GM23338 (cell line): ENCODE measurements around the gene PNKP. TPM values are rescaled to one million over a fixed set of nuclear protein-coding genes. Genes with fewer than 3 reads are reported as not detected.

Source experiments
- ATAC-seq: fragments of 200-7000 bp; cut with Tn5 transposase; 3 replicates; pipeline ENCODE4 v1.9.1; 2020
- DNase-seq: peaks from one replicate; pipeline ENCODE4 v3.0.0-alpha.2; 2015; ENCODE audit warnings: low spot score
- H2AFZ ChIP-seq: fragments of 200-600 bp; sonication (generic); 2 replicates; pipeline ENCODE4 v1.8.0; 2016; ENCODE audit warnings: antibody characterized with exemption, mild to moderate bottlenecking, moderate library complexity
- H3F3A ChIP-seq: fragments of 200-600 bp; sonication (generic); replicated peaks from 2 replicates; pipeline ENCODE4 v1.8.0; 2017; ENCODE audit warnings: antibody characterized with exemption, mixed run types, low read depth
- H3K27ac ChIP-seq: fragments of 200-600 bp; sonication (generic); 2 replicates; pipeline ENCODE4 v1.6.1; 2016; ENCODE audit warnings: low read depth
- H3K27me3 ChIP-seq: fragments of 200-600 bp; sonication (generic); 2 replicates; pipeline ENCODE4 v1.8.0; 2016; ENCODE audit warnings: mild to moderate bottlenecking, mixed run types, moderate library complexity; ENCODE audit not compliant: insufficient read depth
- H3K36me3 ChIP-seq: fragments of 200-600 bp; sonication (generic); 2 replicates; pipeline ENCODE4 v1.8.0; 2016; ENCODE audit warnings: mild to moderate bottlenecking; ENCODE audit not compliant: insufficient read depth
- H3K4me1 ChIP-seq: fragments of 200-600 bp; sonication (generic); 2 replicates; pipeline ENCODE4 v1.8.0; 2016; ENCODE audit warnings: mild to moderate bottlenecking, moderate library complexity; ENCODE audit not compliant: insufficient read depth
- H3K4me2 ChIP-seq: fragments of 200-600 bp; sonication (generic); 2 replicates; pipeline ENCODE4 v1.7.1; 2017; ENCODE audit warnings: mixed run types
- H3K4me3 ChIP-seq: fragments of 200-600 bp; sonication (generic); 2 replicates; pipeline ENCODE4 v1.6.1; 2016; ENCODE audit warnings: mixed run types
- H3K79me2 ChIP-seq: fragments of 200-600 bp; sonication (generic); replicated peaks from 2 replicates; pipeline ENCODE4 v1.8.0; 2017; ENCODE audit warnings: mild to moderate bottlenecking; ENCODE audit not compliant: insufficient read depth
- H3K9me2 ChIP-seq: fragments of 200-600 bp; sonication (generic); 2 replicates; pipeline ENCODE4 v1.8.0; 2017; ENCODE audit not compliant: insufficient read depth
- H4K20me1 ChIP-seq: fragments of 200-600 bp; sonication (generic); replicated peaks from 2 replicates; pipeline ENCODE4 v1.8.0; 2017; ENCODE audit warnings: mild to moderate bottlenecking; ENCODE audit not compliant: insufficient read depth
- H3K27ac Mint-ChIP-seq: 2 replicates; pipeline ENCODE4 v1.8.0; 2020; ENCODE audit warnings: inconsistent platforms, mild to moderate bottlenecking, moderate library complexity, mixed read lengths
- H3K27me3 Mint-ChIP-seq: 3 replicates; pipeline ENCODE4 v1.8.0; 2022; ENCODE audit warnings: low read depth, mild to moderate bottlenecking, moderate library complexity, mixed read lengths, inconsistent platforms; ENCODE audit not compliant: insufficient read depth, poor library complexity
- H3K36me3 Mint-ChIP-seq: 3 replicates; pipeline ENCODE4 v1.8.0; 2021; ENCODE audit warnings: low read depth, mild to moderate bottlenecking, inconsistent platforms, moderate library complexity, mixed read lengths
- H3K4me1 Mint-ChIP-seq: 3 replicates; pipeline ENCODE4 v1.8.0; 2020; ENCODE audit warnings: mild to moderate bottlenecking, inconsistent platforms, mixed read lengths
- H3K4me3 Mint-ChIP-seq: 3 replicates; pipeline ENCODE4 v1.8.0; 2021; ENCODE audit warnings: moderate library complexity, mild to moderate bottlenecking, inconsistent platforms, mixed read lengths
- H3K9me3 Mint-ChIP-seq: 3 replicates; pipeline ENCODE4 v1.8.0; 2020; ENCODE audit warnings: moderate library complexity, mild to moderate bottlenecking, inconsistent platforms, mixed read lengths
- CREB1 ChIP-seq: fragments of 250-450 bp; sonication (Bioruptor Pico); IDR thresholded peaks from 2 replicates; pipeline ENCODE4 v1.5.0; 2020; ENCODE audit warnings: low read depth, mild to moderate bottlenecking, moderate library complexity
- CTCF ChIP-seq, 2 experiments: fragments of 200-600 bp in 1 of 2; sonication (generic) in 1 of 2; conservative IDR thresholded peaks; 2 replicates each; pipeline versions ENCODE4 v1.5.1 to v1.6.1; 2016 to 2017; ENCODE audit warnings: antibody characterized with exemption in 2 of 2, low read depth in 2 of 2, mild to moderate bottlenecking in 2 of 2, moderate library complexity in 1 of 2
- ETS1 ChIP-seq: IDR thresholded peaks from 2 replicates; pipeline ENCODE4 v1.6.1; 2016; ENCODE audit warnings: antibody characterized with exemption
- EZH2 ChIP-seq: fragments of 200-600 bp; sonication (generic); IDR thresholded peaks from one replicate; pipeline ENCODE4 v1.8.0; 2017; ENCODE audit warnings: antibody characterized with exemption, mild to moderate bottlenecking, low read depth; ENCODE audit not compliant: unreplicated experiment
- EZH2phosphoT487 ChIP-seq: fragments of 200-600 bp; sonication (generic); IDR thresholded peaks from one replicate; pipeline ENCODE4 v1.8.1; 2018; ENCODE audit warnings: antibody characterized with exemption; ENCODE audit not compliant: unreplicated experiment
- JUNB ChIP-seq: IDR thresholded peaks from one replicate; pipeline ENCODE4 v1.6.1; 2016; ENCODE audit warnings: antibody characterized with exemption; ENCODE audit not compliant: unreplicated experiment
- NANOG ChIP-seq: IDR thresholded peaks from 2 replicates; pipeline ENCODE4 v1.6.1; 2016; ENCODE audit warnings: antibody characterized with exemption, borderline replicate concordance
- POLR2AphosphoS5 ChIP-seq: IDR thresholded peaks from 2 replicates; pipeline ENCODE4 v1.6.1; 2016; ENCODE audit warnings: antibody characterized with exemption, low read depth
- REST ChIP-seq: IDR thresholded peaks from one replicate; pipeline ENCODE4 v1.6.1; 2018; ENCODE audit warnings: antibody characterized with exemption; ENCODE audit not compliant: unreplicated experiment
- STAT1 ChIP-seq: IDR thresholded peaks from one replicate; pipeline ENCODE4 v1.6.1; 2016; ENCODE audit warnings: antibody characterized with exemption; ENCODE audit not compliant: unreplicated experiment
- ZNF114 ChIP-seq: fragments of 250-450 bp; sonication (Bioruptor Pico); IDR thresholded peaks from 2 replicates; pipeline ENCODE4 v1.5.0; 2020; ENCODE audit warnings: mild to moderate bottlenecking, moderate library complexity
- ZNF331 ChIP-seq: fragments of 250-450 bp; sonication (Bioruptor Pico); IDR thresholded peaks from 2 replicates; pipeline ENCODE4 v1.5.0; 2020; ENCODE audit warnings: low read depth, mild to moderate bottlenecking, moderate library complexity
- ZNF462 ChIP-seq: fragments of 250-450 bp; sonication (Bioruptor Pico); IDR thresholded peaks from 2 replicates; pipeline ENCODE4 v1.5.0; 2020; ENCODE audit warnings: mild to moderate bottlenecking, moderate library complexity
- polyA plus RNA-seq: library from polyadenylated mRNA; unstranded; fragments of >200 nt; fragmentation: Nextera tagmentation; extraction: Ambion mirVana; gene quantifications from 2 replicates; pipeline ENCODE4 v1.2.1, GENCODE V29; 2016
- total RNA-seq: library from RNA; depleted of rRNA; stranded (reverse); fragments of >200 nt; shearing (Covaris generic); gene quantifications from 2 replicates; pipeline ENCODE4 v1.2.3, GENCODE V29; 2014

PNKP gene
- total and polyA plus RNA-seq, 2 experiments from 2014 or later, result 99.6 to 109 TPM

- TF ChIP-seq CREB1 (CRISPR knock-in tag) (peak; percentile 72), ZNF114 (CRISPR knock-in tag) (no peak), NANOG (no peak), ETS1 (no peak), ZNF331 (CRISPR knock-in tag) (no peak), STAT1 (no peak), EZH2phosphoT487 (no peak), JUNB (no peak), CTCF (conservative IDR thresholded peaks at IDR 0.05; ENCODE audit: low read depth in 2 of 2) (peak; percentile 61 to 85), REST (no peak), ZNF462 (CRISPR knock-in tag) (no peak), EZH2 (no peak), POLR2AphosphoS5 (peak; percentile 39; the same call in 1 of the 2 replicates)
- peaks cover 9% of the 10 kb centered on the region for H3K4me1 Mint-ChIP-seq
- Histone ChIP-seq H3K4me3 (peak overlapping the region; percentile 53), H3K27ac (no peak overlapping the region), H3K4me1 (peaks cover 9% of the 10 kb centered on the region; the same call in 1 of the 2 replicates), H3K4me2 (peak overlapping the region; percentile 84), H3K27me3 (0 out of 2 replicates have a peak, but pooled peaks cover 3% of the 10 kb centered on the region), H4K20me1 (no peaks in the 10 kb centered on the region; the same call in 1 of the 2 replicates), H2AFZ (peak overlapping the region; percentile 96; the same call in 1 of the 2 replicates), H3K9me2 (no peaks in the 10 kb centered on the region), H3K79me2 (no peaks in the 10 kb centered on the region), H3K36me3 (peaks cover 2% of the 10 kb centered on the region; the same call in 1 of the 2 replicates), H3F3A (peaks cover 30% of the 10 kb centered on the region; the same call in 1 of the 2 replicates)
- peaks cover 5% of the 10 kb centered on the region for H3K9me3 Mint-ChIP-seq
- ATAC-seq (peak; percentile 79), DNase-seq (peak; percentile 94)
- peak overlapping the region; percentile 96 for H3K27ac Mint-ChIP-seq
- H3K27me3 Mint-ChIP-seq, result peaks cover 26% of the 10 kb centered on the region
- peaks cover 30% of the 10 kb centered on the region for H3K36me3 Mint-ChIP-seq
- peak overlapping the region; percentile 73 for H3K4me3 Mint-ChIP-seq
Measured at GRCh38 chr19:49889687-49890348, 22.4 kb upstream of the PNKP start.
